ENCODE measurements around the gene SPATA25.

SPATA25 gene

DNA sequence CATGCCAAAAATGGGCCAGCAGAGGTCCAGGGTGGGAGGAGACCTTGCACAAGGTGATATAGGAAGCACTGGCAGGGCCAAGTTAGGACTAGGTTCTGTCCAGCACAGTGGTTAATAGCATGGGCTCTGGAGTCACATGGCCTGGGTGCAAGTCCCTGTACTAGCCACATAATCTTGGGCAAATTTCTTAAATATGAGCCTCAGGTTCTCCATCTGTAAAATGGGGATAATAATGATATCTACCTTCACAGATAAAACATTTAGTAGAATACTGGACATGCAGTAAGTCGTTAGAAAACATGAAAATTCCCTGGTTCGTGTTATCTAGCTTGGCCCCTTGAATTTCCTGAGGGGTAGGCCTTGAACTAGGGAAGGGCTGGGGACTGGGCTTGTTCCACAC, 9.9 kb upstream of the SPATA25 start:
- H3K36me3 ChIP-seq (ENCODE audit: insufficient read depth), result no peaks in the 10 kb centered on the region
- TF ChIP-seq, protein P1, sequence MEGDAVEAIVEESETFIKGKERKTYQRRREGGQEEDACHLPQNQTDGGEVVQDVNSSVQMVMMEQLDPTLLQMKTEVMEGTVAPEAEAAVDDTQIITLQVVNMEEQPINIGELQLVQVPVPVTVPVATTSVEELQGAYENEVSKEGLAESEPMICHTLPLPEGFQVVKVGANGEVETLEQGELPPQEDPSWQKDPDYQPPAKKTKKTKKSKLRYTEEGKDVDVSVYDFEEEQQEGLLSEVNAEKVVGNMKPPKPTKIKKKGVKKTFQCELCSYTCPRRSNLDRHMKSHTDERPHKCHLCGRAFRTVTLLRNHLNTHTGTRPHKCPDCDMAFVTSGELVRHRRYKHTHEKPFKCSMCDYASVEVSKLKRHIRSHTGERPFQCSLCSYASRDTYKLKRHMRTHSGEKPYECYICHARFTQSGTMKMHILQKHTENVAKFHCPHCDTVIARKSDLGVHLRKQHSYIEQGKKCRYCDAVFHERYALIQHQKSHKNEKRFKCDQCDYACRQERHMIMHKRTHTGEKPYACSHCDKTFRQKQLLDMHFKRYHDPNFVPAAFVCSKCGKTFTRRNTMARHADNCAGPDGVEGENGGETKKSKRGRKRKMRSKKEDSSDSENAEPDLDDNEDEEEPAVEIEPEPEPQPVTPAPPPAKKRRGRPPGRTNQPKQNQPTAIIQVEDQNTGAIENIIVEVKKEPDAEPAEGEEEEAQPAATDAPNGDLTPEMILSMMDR (conservative IDR thresholded peaks at IDR 0.05; ENCODE audit: low read depth, low read length), result no peak

DNA sequence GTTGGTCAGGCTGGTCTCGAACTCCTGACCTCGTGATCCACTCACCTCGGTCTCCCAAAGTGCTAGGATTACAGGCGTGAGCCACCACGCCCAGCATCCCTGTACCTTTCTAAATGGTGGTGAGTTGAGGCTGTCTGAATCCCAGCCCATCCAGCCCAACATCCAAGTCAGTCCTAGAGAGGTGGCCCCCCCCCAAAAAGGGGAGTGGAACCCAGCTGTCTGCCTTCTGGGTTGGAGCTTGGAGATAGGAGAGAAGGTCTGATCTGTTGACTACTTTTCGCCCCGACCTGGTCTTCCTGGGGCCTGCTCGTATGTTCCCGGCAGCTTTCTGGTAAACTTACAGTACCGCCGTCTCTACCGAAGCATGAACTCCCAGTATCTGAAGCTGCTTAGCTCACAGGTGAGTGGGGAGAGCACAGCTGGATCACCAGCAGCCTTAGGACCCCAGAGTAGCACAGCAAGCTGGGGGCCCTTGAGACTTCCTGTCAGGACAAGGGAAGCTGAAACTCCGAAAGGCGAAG, 9.3 kb upstream of the SPATA25 start:
- H3K27ac ChIP-seq, result no peak overlapping the region
- H3K4me2 ChIP-seq, result no peak overlapping the region
- H2AFZ ChIP-seq (ENCODE audit: low read depth), result no peak overlapping the region
- H3K36me3 ChIP-seq (ENCODE audit: insufficient read depth), result no peaks in the 10 kb centered on the region
- H3K9ac ChIP-seq, result no peak overlapping the region
- no peaks in the 10 kb centered on the region for H4K20me1 ChIP-seq (ENCODE audit: insufficient read depth)
- H3K4me1 ChIP-seq (ENCODE audit: low read depth, poor library complexity, severe bottlenecking), result peaks cover 10% of the 10 kb centered on the region
- no peak overlapping the region for H3K4me3 ChIP-seq (IDR thresholded peaks at IDR 0.05; ENCODE audit: insufficient read depth, low read depth, low read length)
- TF ChIP-seq, protein P1 (conservative IDR thresholded peaks at IDR 0.05; ENCODE audit: low read depth, low read length), result no peak
- H3K79me2 ChIP-seq (ENCODE audit: insufficient read depth, low read depth), result no peaks in the 10 kb centered on the region
- no peaks in the 10 kb centered on the region for H3K27me3 ChIP-seq (ENCODE audit: insufficient read depth, low read depth)

More for the DNA sequence above, 9.9 kb upstream of the SPATA25 start:
- H3K27me3 ChIP-seq (ENCODE audit: insufficient read depth, low read depth), result no peaks in the 10 kb centered on the region
- no peaks in the 10 kb centered on the region for H3K79me2 ChIP-seq (ENCODE audit: insufficient read depth, low read depth)
- no peak overlapping the region for H3K4me2 ChIP-seq
- no peak overlapping the region for H3K27ac ChIP-seq
- no peak overlapping the region for H3K9ac ChIP-seq
- no peak overlapping the region for H3K4me3 ChIP-seq (IDR thresholded peaks at IDR 0.05; ENCODE audit: insufficient read depth, low read depth, low read length)
- H3K4me1 ChIP-seq (ENCODE audit: low read depth, poor library complexity, severe bottlenecking), result peaks cover 4% of the 10 kb centered on the region
- H2AFZ ChIP-seq (ENCODE audit: low read depth), result no peak overlapping the region
- no peaks in the 10 kb centered on the region for H4K20me1 ChIP-seq (ENCODE audit: insufficient read depth)

DNA sequence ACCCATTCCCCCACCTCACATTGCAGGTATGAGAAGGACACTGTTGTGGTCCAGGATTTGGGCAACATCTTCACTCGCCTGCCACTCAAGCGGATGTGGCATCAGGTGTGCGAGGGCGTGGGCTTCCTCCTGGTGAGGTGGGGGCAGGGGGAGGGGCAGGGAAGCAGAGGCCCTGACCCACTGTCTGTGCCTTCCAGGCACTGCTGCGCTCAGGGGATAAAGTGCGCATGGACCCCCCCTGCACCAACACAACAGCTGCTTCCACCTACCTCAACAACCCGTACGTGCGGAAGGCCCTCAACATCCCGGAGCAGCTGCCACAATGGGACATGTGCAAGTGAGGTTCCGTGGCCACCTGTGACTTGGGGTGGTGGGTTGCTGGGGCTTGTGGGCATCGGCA, 7.4 kb upstream of the SPATA25 start:
- no peaks in the 10 kb centered on the region for H4K20me1 ChIP-seq (ENCODE audit: insufficient read depth)
- no peak overlapping the region for H3K27ac ChIP-seq
- no peaks in the 10 kb centered on the region for H3K79me2 ChIP-seq (ENCODE audit: insufficient read depth, low read depth)
- peaks cover 10% of the 10 kb centered on the region for H3K4me1 ChIP-seq (ENCODE audit: low read depth, poor library complexity, severe bottlenecking)
- no peak overlapping the region for H2AFZ ChIP-seq (ENCODE audit: low read depth)
- H3K4me2 ChIP-seq, result no peak overlapping the region
- no peak overlapping the region for H3K9ac ChIP-seq
- H3K27me3 ChIP-seq (ENCODE audit: insufficient read depth, low read depth), result no peaks in the 10 kb centered on the region
- H3K36me3 ChIP-seq (ENCODE audit: insufficient read depth), result no peaks in the 10 kb centered on the region
- H3K4me3 ChIP-seq (IDR thresholded peaks at IDR 0.05; ENCODE audit: insufficient read depth, low read depth, low read length), result no peak overlapping the region
- TF ChIP-seq, protein P1 (conservative IDR thresholded peaks at IDR 0.05; ENCODE audit: low read depth, low read length), result no peak

DNA sequence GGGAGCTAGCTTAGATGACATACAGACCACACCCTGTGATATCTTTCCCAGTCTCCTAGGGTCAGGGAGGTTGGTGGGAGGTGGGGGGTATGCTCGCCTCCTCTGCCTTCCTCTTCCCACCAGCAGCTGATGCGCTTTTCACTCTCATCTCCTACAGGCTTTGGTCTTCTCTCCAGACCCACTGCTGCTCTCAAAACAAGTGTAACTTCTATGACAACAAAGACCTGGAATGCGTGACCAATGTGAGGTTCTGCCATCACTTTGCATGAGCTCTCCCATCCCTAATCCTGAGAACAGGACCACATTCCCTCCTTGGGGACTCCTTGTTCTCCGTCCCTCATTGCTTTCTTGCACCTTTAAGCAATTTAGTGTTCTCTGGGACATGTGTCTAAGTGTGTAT, 6.4 kb upstream of the SPATA25 start:
- no peaks in the 10 kb centered on the region for H3K36me3 ChIP-seq (ENCODE audit: insufficient read depth)
- no peaks in the 10 kb centered on the region for H3K27me3 ChIP-seq (ENCODE audit: insufficient read depth, low read depth)
- no peak overlapping the region for H2AFZ ChIP-seq (ENCODE audit: low read depth)
- no peaks in the 10 kb centered on the region for H4K20me1 ChIP-seq (ENCODE audit: insufficient read depth)
- no peak overlapping the region for H3K4me3 ChIP-seq (IDR thresholded peaks at IDR 0.05; ENCODE audit: insufficient read depth, low read depth, low read length)
- TF ChIP-seq, protein P1 (conservative IDR thresholded peaks at IDR 0.05; ENCODE audit: low read depth, low read length), result no peak
- no peaks in the 10 kb centered on the region for H3K79me2 ChIP-seq (ENCODE audit: insufficient read depth, low read depth)
- no peak overlapping the region for H3K9ac ChIP-seq
- no peak overlapping the region for H3K27ac ChIP-seq
- H3K4me1 ChIP-seq (ENCODE audit: low read depth, poor library complexity, severe bottlenecking), result peaks cover 10% of the 10 kb centered on the region
- no peak overlapping the region for H3K4me2 ChIP-seq

Data from KMS-11 (cell line).